AG09309 (cell line): ENCODE results near the gene NEURL1B.

Source experiments
- DNase-seq: peaks from one replicate; pipeline ENCODE4 v3.0.0-alpha.2; 2010; ENCODE audit warnings: low read depth
- H3K4me3 ChIP-seq: 2 replicates; pipeline ENCODE4 v1.5.1; 2011; ENCODE audit warnings: mild to moderate bottlenecking, low read depth, low read length, moderate library complexity; ENCODE audit not compliant: control insufficient read depth
- CTCF ChIP-seq: IDR thresholded peaks from 2 replicates; pipeline ENCODE4 v1.5.1; 2011; ENCODE audit warnings: mild to moderate bottlenecking, low read depth, low read length, inconsistent platforms; ENCODE audit not compliant: insufficient read depth, control insufficient read depth; ENCODE audit errors: missing control alignments

Gene NEURL1B

DNA sequence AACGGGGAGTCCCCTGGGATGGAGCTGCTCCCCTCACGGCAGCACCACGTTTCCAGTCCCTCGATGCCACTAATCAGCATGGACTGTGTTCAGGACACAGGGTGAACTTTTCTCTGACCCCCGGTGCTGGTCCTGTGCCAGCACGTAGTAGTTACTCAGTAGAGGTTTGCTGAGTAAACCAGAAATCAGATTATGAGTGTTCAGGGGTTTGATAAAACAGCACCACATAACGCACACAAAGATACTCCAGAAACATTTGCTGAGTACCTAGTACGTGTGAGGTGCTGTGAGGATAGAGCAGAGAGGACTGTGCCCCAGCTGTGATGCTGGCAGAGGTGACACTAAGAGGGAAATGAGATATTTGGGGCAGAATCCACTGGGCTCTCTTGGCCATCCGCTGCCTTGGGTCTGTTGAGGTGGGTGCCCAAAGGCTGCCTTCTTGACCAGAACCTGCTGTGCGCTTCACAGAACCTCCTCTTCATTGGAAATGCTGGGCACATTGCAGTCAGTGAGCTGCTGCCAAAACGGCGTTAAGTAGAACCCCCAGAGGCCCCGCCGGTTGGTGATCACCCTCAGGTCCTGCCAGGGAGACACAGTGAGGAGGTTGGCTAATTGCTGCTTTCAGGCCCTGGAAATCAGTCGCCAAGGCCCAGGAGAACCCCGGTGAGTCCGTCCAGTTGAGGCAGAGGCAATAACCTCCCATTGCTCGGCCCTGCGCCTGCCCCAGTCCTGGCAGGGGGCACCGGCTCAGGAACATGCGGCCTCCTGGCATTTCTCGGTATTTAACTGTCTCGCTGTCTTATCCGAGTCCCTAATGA, 49.4 kb downstream of the NEURL1B start:
- H3K4me3 ChIP-seq = no peak overlapping the region
- TF ChIP-seq CTCF = no peak
- DNase-seq = no peak

DNA sequence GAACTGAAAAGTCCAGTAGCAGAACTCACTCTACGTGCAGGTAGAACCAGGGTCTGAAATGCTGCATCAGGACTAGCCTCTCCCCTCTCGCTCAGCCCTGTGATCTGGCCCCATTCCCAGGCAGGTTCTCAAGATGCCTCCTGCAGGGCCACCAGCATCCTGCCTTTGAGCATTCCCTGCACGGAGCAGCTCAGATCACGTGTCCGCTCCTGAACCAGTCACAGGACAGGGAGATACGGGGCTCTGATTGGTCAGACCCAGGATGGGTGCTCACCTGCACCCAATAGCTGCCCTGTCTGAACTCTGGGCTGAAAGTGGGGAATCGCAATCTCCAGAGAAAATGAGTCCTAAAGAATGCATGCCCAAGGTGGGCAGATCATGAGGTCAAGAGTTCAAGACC, 50.8 kb downstream of the NEURL1B start:
- DNase-seq = no peak
- TF ChIP-seq CTCF = no peak
- no peak overlapping the region for H3K4me3 ChIP-seq

GRCh38 chr5:172692451-172692850, 51.4 kb downstream of the NEURL1B start:
- no peak for DNase-seq
- no peak overlapping the region for H3K4me3 ChIP-seq
- TF ChIP-seq CTCF = no peak

DNA sequence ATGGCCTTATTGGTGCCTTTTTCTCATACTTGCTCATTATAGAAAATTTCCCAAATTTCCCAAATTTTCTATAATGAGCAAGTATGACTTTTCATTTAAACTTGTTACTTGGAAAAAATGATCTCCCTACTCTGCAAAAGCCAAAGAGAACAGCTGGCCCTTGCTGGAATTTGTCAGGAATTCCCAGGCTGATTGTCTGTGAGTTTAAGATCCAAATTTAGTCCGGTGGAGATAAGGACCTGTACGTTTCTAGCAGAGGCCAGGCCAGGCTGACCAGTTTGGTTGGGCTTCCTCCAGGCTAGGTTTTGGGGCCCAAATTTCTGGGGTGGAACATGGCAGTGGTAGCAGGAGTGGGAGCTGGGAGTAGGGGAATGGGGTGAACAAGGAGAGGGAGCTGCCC, 51.9 kb downstream of the NEURL1B start:
- no peak for TF ChIP-seq CTCF
- DNase-seq = no peak
- no peak overlapping the region for H3K4me3 ChIP-seq

GRCh38 chr5:172694061-172694460, 53.0 kb downstream of the NEURL1B start:
- no peak for TF ChIP-seq CTCF
- H3K4me3 ChIP-seq = no peak overlapping the region
- no peak for DNase-seq

DNA sequence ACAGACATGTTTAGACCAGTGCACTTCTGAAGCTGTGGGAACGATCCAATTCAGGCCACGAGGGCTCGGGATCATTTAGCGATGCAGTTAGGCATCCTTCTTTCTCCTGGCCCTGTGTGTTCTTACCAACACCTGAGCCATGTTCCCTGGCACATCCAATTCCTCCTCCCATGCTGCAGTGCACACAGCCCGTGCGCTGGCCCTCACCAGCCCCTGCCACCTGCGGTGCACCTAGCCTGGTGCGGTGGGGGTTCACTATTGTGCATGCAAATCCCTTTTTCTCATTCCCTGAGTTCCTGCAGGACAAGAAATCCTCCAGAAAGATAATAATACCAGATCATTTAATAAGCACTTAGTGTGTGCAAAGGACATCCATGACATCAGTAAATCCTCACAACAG, 53.5 kb downstream of the NEURL1B start:
- H3K4me3 ChIP-seq = no peak overlapping the region
- no peak for TF ChIP-seq CTCF
- no peak for DNase-seq
